Gastroesophageal sphincter (tissue), 3 donors: ENCODE results near the gene DPP6.
"Not testable (repeated sequence)": the region's sequence is repeated elsewhere in the genome, so short reads cannot be mapped to it uniquely, and the experiment has no call there.

ENCODE experiments used
- EP300 ChIP-seq: sonication (generic); formaldehyde crosslinking; IDR thresholded peaks from one replicate; pipeline ENCODE4 v1.6.1; 2017; ENCODE audit warnings: antibody characterized with exemption, mild to moderate bottlenecking
- POLR2A ChIP-seq, 2 donors: fragments of 450-650 bp; IDR thresholded peaks; one replicate each; pipeline ENCODE4 v1.6.1; 2017; ENCODE audit warnings: antibody characterized with exemption in 2 of 2, mild to moderate bottlenecking in 2 of 2, moderate library complexity in 1 of 2
- POLR2AphosphoS5 ChIP-seq: sonication (generic); formaldehyde crosslinking; IDR thresholded peaks from one replicate; pipeline ENCODE4 v1.6.1; 2017; ENCODE audit warnings: antibody characterized with exemption
- TF ChIP-seq, protein P1 (sequence below), 4 experiments: fragments of 200-600 bp in 2 of 4; fragments of 450-650 bp in 2 of 4; sonication (generic) in 1 of 4; IDR thresholded peaks; one replicate each; pipeline ENCODE4 v1.5.1; 2017 to 2019; ENCODE audit warnings: antibody characterized with exemption in 4 of 4, mild to moderate bottlenecking in 2 of 4, moderate library complexity in 2 of 4

DNA sequence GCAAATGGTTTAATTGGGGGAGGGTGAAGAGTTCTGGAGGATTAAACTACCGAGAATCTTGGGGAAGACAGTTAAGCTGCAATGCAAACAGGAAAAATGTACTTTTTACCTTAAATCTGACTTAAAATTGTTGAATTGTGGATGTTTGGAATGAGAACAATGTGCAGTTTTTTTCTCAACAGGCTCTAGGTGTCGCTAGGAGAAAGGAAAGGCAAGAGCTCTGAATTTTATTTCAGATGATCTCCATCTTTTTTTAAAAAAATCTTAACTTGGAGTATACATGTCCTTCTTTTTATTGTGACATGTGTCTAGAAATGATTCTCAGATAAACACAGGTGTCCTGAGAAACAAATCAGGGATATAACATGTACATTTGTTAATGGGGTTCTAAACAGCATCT, 2.5 kb downstream of the DPP6 start:
- not testable (repeated sequence) for TF ChIP-seq EP300; POLR2A (IDR thresholded peaks at IDR 0.05); POLR2AphosphoS5
- TF ChIP-seq, protein P1, sequence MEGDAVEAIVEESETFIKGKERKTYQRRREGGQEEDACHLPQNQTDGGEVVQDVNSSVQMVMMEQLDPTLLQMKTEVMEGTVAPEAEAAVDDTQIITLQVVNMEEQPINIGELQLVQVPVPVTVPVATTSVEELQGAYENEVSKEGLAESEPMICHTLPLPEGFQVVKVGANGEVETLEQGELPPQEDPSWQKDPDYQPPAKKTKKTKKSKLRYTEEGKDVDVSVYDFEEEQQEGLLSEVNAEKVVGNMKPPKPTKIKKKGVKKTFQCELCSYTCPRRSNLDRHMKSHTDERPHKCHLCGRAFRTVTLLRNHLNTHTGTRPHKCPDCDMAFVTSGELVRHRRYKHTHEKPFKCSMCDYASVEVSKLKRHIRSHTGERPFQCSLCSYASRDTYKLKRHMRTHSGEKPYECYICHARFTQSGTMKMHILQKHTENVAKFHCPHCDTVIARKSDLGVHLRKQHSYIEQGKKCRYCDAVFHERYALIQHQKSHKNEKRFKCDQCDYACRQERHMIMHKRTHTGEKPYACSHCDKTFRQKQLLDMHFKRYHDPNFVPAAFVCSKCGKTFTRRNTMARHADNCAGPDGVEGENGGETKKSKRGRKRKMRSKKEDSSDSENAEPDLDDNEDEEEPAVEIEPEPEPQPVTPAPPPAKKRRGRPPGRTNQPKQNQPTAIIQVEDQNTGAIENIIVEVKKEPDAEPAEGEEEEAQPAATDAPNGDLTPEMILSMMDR (IDR thresholded peaks at IDR 0.05): not testable (repeated sequence)
